Activated CD8-positive, alpha-beta memory T cell treated with anti-CD3 and anti-CD28 coated beads for 24 hours (primary cell): ENCODE measurements around the gene PHF19.

Experiments
- DNase-seq: peaks from one replicate; pipeline ENCODE4 v3.0.0-alpha.2; 2020

PHF19 gene

GRCh38 chr9:120852240-120853010 is 24.6 kb downstream of the PHF19 start:
- no peak for DNase-seq

DNA sequence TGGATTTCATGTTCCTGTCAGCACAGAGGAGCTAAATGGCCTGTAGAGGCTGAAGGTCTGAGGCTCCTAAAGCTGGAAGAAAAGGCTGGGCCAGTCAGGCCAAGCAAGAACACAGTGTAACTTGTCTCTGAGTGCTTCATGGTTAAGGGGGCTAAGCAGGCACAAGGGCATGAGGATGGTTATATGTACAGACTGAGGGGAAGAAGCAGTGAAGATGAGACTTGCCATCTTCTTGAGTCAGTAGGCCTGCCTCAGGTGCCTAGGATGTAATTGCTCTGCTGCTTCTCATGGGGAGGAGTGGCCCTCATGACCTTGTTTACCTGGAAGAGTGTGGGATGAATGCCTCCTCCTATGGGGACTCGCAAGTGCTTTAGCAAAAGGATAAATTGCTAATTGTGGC is 25.5 kb downstream of the PHF19 start:
- no peak for DNase-seq

DNA sequence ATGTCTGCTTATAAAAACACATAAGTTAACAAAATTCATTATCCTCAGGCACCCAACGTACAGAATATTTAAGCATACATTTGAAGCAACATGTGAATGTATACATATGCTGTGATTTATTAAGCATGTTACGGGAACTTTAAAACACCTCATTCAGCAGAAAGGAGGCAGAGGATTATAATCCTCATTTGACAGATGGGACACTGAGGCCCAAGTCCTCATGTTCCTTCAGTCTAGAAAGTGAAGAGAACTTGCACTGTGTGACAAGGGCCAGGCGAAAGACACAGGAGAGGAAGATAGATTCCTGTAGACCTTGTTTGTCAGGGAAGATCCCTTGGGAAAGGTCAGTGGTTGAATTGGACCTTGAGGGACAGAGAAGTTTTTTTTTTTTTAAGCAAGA is 26.7 kb downstream of the PHF19 start:
- DNase-seq = no peak

GRCh38 chr9:120846906-120847305 is 30.1 kb downstream of the PHF19 start:
- DNase-seq = no peak

DNA sequence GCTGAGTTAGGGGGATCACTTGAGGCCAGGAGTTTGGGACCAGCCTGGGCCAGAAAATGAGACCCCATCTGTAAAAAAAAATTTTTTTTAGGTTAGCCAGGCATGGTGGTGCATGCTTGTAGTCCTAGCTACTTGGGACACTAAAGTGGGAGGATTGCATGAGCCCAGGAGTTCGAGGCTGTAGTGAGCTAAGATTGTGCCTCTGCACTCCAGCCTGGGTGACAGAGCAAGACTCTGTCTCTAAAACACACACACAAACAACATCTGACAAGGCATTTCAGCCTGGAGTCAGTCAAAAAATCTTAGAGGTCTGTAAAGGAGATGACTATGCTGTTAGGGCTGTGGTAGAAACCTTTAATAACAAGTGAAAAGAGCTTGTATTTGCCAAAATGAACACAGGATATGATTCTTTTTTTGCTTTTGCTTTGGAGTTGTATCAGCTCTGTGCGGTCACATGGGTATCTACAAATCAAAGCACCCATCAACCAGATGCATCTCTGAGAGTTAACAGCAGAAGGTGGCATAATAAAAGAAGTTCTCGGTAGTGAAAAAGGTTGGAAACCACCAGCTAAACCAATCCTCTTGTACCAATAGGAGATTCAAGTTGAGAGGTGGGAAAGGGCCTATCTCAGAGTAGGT is 30.6 kb downstream of the PHF19 start:
- no peak for DNase-seq

DNA sequence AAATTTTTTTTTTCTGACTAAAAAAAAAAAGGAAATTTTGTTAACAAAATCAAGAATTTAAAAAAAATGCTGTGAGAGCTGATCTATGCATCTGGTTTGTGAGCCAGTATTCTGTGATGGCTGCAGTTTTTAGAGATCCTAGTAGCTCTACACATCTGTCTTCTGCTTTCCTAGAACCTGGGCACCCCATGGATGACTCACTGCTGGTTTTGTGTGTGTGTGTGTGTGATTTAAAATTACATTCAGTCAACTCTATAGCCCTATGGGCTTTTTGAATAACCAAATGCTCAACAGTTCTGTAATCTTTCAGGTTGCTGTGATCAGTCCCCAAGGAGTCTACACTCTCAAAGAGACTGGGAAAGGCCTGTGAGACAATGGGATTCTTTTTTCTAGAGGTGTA is 31.7 kb downstream of the PHF19 start:
- no peak for DNase-seq

GRCh38 chr9:120842685-120843485 is 34.1 kb downstream of the PHF19 start, which contains the start of gene PSMD5:
Gene PSMD5 (minus strand): TSS chr9:120842922. CDS start chr9:120842909, 13 bp downstream.
- DNase-seq = peak; percentile 96

- no peak for DNase-seq
Measured at GRCh38 chr9:120841930-120842684, 34.9 kb downstream of the PHF19 start.

DNA sequence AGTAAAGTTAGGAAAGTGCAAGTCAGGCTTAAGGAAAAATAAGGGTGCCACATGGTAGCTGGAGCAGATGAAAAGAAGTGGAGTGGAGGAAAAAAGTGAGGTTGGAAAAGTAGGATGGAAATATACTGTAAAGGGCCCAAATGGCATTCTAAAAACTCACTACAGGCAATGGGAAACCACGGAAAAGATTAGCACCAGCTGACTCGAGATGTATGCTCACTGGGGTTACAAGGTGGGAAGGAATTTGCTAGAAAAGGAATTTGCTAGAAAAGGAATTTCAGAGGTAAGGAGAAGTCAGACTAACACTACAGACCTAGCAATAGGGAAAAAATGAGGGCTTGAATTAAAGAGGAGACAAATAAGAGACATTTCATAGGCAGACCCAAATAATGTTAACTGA is 37.8 kb downstream of the PHF19 start:
- DNase-seq = no peak

DNA sequence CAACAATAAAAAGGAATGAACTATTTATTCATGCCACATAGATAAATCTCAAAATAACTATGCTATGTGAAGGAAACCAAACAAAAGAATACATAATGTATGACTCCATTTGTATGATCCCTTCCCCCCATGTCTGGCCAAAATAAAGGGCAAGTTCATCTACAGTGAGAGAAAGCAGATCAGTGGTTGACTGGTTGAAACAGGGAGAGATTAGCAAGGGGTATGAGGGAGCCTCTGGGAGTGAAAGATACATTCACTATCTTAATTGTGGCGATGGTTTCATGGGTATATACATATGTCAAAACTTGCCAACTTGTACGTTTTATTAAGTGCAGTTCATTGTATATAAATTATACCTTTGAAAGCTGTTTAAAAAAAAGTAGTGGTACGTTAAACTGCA is 39.1 kb downstream of the PHF19 start:
- no peak for DNase-seq

DNA sequence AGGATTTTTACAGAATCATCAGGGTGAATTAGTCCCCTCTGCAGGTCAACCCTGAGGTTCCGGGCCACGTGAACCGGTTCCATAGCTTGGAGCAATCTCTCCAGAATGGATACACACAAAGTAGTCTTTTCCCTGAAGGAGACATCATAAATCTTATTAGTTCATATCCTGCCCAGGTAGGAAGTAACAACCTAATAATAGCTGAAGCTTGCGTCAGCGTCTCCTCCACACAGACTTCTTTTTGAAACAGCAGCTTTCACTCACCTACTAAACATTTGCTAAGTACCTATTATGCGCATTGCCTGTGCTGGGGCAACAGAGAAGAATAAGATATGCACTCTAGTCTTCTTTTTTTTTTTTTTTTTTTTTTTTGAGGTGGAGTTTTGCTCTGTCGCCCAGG is 43.7 kb downstream of the PHF19 start:
- DNase-seq = no peak

DNA sequence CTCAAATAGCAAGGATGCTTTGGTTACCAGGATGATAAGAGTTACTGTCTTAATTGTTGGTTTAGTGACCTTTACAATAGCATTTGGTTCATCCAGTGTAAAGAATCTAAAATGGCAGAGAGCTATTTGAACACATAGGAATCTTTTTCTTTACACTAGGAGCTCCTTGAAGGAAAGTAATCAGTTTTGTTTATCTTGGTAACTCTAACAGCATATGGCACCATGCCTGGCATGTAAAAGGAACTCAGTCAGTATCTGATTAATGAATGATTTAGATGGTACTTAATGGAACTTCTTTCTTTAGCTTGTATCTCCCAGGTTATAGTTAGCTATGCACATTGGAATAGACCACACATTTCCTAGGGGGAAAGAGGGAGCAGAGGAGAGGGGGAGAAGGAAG is 44.2 kb downstream of the PHF19 start:
- no peak for DNase-seq

- no peak for DNase-seq
Measured at GRCh38 chr9:120830865-120831264, 46.1 kb downstream of the PHF19 start.

DNA sequence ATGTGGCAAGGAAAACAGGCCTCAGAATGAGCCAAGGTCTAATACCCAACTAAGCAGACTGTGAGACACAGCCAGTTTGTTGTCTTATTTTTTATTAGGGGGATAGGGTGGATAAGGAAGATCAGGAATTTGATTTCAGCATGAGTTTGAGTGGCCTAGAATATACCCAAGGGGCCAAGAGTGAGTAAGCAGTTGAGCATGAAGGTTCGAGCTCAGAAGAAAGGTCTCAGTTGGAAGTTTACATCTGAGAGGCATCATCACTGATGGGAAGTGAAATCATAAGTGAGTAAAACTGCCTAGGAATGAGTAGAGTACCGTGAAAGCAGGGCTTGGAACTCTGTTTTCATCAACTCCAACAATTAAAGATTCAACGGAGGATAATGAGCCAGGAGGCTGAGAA is 46.8 kb downstream of the PHF19 start:
- DNase-seq = no peak

- DNase-seq = no peak
Measured at GRCh38 chr9:120829650-120830049, 47.3 kb downstream of the PHF19 start.

GRCh38 chr9:120820095-120820494 is 56.9 kb downstream of the PHF19 start:
- no peak for DNase-seq

DNA sequence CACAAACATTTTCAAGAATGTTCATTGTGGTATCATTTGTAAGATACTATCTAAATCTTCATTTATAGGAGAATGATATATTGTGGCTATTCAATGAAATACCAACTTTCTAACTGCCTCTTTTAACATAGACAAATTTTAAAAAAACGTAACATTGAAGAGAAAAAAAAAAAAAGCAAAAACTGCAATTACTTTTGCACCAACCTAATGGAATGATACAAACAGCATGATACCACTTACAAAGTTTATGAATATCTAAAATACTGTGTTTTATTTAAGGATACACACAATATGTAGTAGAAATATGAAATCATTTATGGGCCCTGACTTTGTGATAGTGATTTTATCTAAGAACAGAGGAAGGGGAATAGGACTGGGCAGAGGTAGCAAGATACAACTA is 58.4 kb downstream of the PHF19 start:
- DNase-seq = no peak

GRCh38 chr9:120815075-120815474 is 61.9 kb downstream of the PHF19 start:
- no peak for DNase-seq

DNA sequence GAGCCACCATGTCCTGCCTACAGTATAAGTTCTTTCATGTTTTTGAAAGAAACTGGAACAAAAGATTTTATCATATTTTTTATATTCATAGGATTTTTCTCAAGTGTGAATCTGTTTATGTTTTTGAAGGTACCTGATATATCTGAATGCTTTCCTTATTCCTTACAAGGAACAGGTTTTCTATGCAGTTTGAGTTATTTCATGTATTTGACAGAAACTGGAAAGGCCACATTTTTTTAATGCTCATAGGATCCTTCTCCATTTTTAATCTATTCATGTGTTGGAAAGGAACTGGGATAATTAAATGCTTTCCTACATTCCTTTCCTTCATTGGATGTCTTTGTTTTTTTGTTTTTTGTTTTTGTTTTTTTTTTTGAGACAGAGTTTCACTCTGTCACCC is 68.1 kb downstream of the PHF19 start:
- no peak for DNase-seq

- no peak for DNase-seq
Measured at GRCh38 chr9:120807607-120808379, 69.2 kb downstream of the PHF19 start.
